Neural cell (in vitro differentiated cells): ENCODE results near the gene MINK1. TPM values are rescaled to one million over a fixed set of nuclear protein-coding genes. Genes with fewer than 3 reads are reported as not detected.

ENCODE experiments used
- H2AFZ ChIP-seq: fragments of 200-600, 300-800 bp; sonication (generic), shearing (Covaris generic); 2 replicates; pipeline ENCODE4 v1.6.0; 2014; ENCODE audit warnings: low read depth, mild to moderate bottlenecking, antibody characterized with exemption, low read length, moderate library complexity
- H3F3A ChIP-seq: fragments of 200-600 bp; shearing (Covaris generic); 2 replicates; pipeline ENCODE4 v1.6.1; 2016; ENCODE audit warnings: mild to moderate bottlenecking, moderate library complexity, mixed read lengths, antibody characterized with exemption, low read length; ENCODE audit not compliant: insufficient read depth, poor library complexity, severe bottlenecking
- H3K27ac ChIP-seq: fragments of 200-600, 300-800 bp; sonication (generic), shearing (Covaris generic); 2 replicates; pipeline ENCODE4 v1.5.1; 2014; ENCODE audit warnings: mild to moderate bottlenecking, low read length, moderate library complexity
- H3K27me3 ChIP-seq: fragments of 300-800, 200-600 bp; sonication (generic), shearing (Covaris generic); 2 replicates; pipeline ENCODE4 v1.6.0; 2014; ENCODE audit warnings: mild to moderate bottlenecking, low read depth, low read length, moderate library complexity; ENCODE audit not compliant: insufficient read depth
- H3K36me3 ChIP-seq: fragments of 300-800, 200-600 bp; sonication (generic), shearing (Covaris generic); 2 replicates; pipeline ENCODE4 v1.5.1; 2014; ENCODE audit warnings: mild to moderate bottlenecking, antibody characterized with exemption, low read length, moderate library complexity; ENCODE audit not compliant: insufficient read depth
- H3K4me2 ChIP-seq: fragments of 300-800, 200-600 bp; sonication (generic), shearing (Covaris generic); 2 replicates; pipeline ENCODE4 v1.6.0; 2014; ENCODE audit warnings: mild to moderate bottlenecking, low read length
- H3K4me3 ChIP-seq: fragments of 300-800, 200-600 bp; sonication (generic), shearing (Covaris generic); 2 replicates; pipeline ENCODE4 v1.5.1; 2014; ENCODE audit warnings: mild to moderate bottlenecking, low read length, moderate library complexity
- H3K79me2 ChIP-seq: fragments of 200-600 bp; shearing (Covaris generic); replicated peaks from 2 replicates; pipeline ENCODE4 v1.6.0; 2014; ENCODE audit warnings: mild to moderate bottlenecking, low read length, moderate library complexity; ENCODE audit not compliant: insufficient read depth
- H3K9ac ChIP-seq: fragments of 300-800, 200-600 bp; sonication (generic), shearing (Covaris generic); 2 replicates; pipeline ENCODE4 v1.6.1; 2016; ENCODE audit warnings: mild to moderate bottlenecking, low read length, mixed read lengths
- H3K9me2 ChIP-seq: fragments of 200-600 bp; shearing (Covaris generic); 2 replicates; pipeline ENCODE4 v1.6.1; 2016; ENCODE audit warnings: mild to moderate bottlenecking, low read length, mixed read lengths; ENCODE audit not compliant: insufficient read depth
- H3K9me3 ChIP-seq: fragments of 200-600, 300-800 bp; sonication (generic), shearing (Covaris generic); 2 replicates; pipeline ENCODE4 v1.6.1; 2016; ENCODE audit warnings: mild to moderate bottlenecking, mixed run types, low read length, moderate library complexity, mixed read lengths
- H4K20me1 ChIP-seq: fragments of 200-600 bp; shearing (Covaris generic); 2 replicates; pipeline ENCODE4 v1.6.1; 2016; ENCODE audit warnings: mild to moderate bottlenecking, mixed run types; ENCODE audit not compliant: insufficient read depth
- EP300 ChIP-seq: fragments of 450-650 bp; conservative IDR thresholded peaks from 2 replicates; pipeline ENCODE4 v1.6.1; 2014; ENCODE audit warnings: antibody characterized with exemption, mild to moderate bottlenecking, moderate library complexity; ENCODE audit not compliant: poor library complexity, severe bottlenecking
- EZH2 ChIP-seq: fragments of 200-600, 300-800 bp; shearing (Covaris generic), sonication (generic); IDR thresholded peaks from 2 replicates; pipeline ENCODE4 v1.6.1; 2014; ENCODE audit warnings: antibody characterized with exemption, low read length, borderline replicate concordance, mild to moderate bottlenecking; ENCODE audit not compliant: insufficient read depth, poor library complexity, severe bottlenecking
- MXI1 ChIP-seq: fragments of 450-650 bp; conservative IDR thresholded peaks from 2 replicates; pipeline ENCODE4 v1.6.1; 2014; ENCODE audit warnings: antibody characterized with exemption, mild to moderate bottlenecking; ENCODE audit not compliant: poor library complexity, severe bottlenecking
- POLR2AphosphoS5 ChIP-seq: IDR thresholded peaks from 2 replicates; pipeline ENCODE4 v1.6.1; 2012
- RAD21 ChIP-seq: fragments of 450-650 bp; conservative IDR thresholded peaks from 2 replicates; pipeline ENCODE4 v1.6.1; 2014; ENCODE audit warnings: antibody characterized with exemption, mild to moderate bottlenecking, moderate library complexity
- SMC3 ChIP-seq: fragments of 450-650 bp; conservative IDR thresholded peaks from 2 replicates; pipeline ENCODE4 v1.6.1; 2014; ENCODE audit warnings: antibody characterized with exemption, mild to moderate bottlenecking, moderate library complexity; ENCODE audit not compliant: poor library complexity
- TAF1 ChIP-seq: IDR thresholded peaks from 2 replicates; pipeline ENCODE4 v1.6.1; 2012; ENCODE audit warnings: low read depth
- polyA plus RNA-seq: library from polyadenylated mRNA; depleted of rRNA; stranded (reverse); fragments of >200 nt; gene quantifications from 2 replicates; pipeline ENCODE4 v1.2.3, GENCODE V29; 2014
- TF ChIP-seq, protein P1 (sequence below): fragments of 450-650 bp; IDR thresholded peaks from 2 replicates; pipeline ENCODE4 v1.5.1; 2014; ENCODE audit warnings: antibody characterized with exemption, mild to moderate bottlenecking, moderate library complexity; ENCODE audit not compliant: poor library complexity, severe bottlenecking
- TF ChIP-seq, protein P2 (sequence below): IDR thresholded peaks from 2 replicates; pipeline ENCODE4 v1.6.1; 2012; ENCODE audit warnings: borderline replicate concordance

MINK1 gene
- polyA plus RNA-seq, 1 donor from 2014 or later, result 38.1 TPM

DNA sequence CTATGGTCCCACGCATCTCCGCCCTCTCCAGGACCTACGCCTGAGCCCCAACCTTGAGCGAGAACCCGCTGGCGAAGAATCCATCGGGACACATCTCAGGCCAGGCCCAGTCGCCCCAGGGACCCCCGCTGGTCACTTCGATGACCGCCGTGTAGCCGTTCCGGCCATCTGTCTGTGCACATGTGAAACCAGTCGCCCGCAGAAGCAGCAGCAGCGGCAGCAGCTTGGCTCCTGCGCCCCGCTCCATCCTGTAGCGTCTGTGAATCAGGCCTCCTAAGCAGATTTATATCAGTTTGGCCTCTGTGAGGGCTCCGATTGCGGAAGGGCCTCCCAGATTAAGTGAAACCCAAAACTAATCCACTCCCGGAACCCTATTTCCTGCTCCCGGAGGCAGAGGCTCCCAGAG is 47.0 kb upstream of the MINK1 start, which contains the start of gene VMO1:
TSS of gene VMO1 (minus strand) at position 259 of the 406 bp plus-strand sequence. CDS start at position 247, 12 bp downstream.
- Histone ChIP-seq H2AFZ (no peak within 1 kb of the TSS), H4K20me1 (no peaks in the 10 kb centered on the region), H3K79me2 (no peaks in the 10 kb centered on the region), H3K4me2 (no peak within 1 kb of the TSS), H3K27me3 (no peaks in the 10 kb centered on the region), H3K9me2 (no peaks in the 10 kb centered on the region), H3K36me3 (no peaks in the 10 kb centered on the region), H3F3A (peaks cover 6% of the 10 kb centered on the region), H3K27ac (no peak within 1 kb of the TSS), H3K4me3 (no peak within 1 kb of the TSS), H3K9ac (no peak within 1 kb of the TSS), H3K9me3 (no peaks in the 10 kb centered on the region)
- TF ChIP-seq, protein P1, sequence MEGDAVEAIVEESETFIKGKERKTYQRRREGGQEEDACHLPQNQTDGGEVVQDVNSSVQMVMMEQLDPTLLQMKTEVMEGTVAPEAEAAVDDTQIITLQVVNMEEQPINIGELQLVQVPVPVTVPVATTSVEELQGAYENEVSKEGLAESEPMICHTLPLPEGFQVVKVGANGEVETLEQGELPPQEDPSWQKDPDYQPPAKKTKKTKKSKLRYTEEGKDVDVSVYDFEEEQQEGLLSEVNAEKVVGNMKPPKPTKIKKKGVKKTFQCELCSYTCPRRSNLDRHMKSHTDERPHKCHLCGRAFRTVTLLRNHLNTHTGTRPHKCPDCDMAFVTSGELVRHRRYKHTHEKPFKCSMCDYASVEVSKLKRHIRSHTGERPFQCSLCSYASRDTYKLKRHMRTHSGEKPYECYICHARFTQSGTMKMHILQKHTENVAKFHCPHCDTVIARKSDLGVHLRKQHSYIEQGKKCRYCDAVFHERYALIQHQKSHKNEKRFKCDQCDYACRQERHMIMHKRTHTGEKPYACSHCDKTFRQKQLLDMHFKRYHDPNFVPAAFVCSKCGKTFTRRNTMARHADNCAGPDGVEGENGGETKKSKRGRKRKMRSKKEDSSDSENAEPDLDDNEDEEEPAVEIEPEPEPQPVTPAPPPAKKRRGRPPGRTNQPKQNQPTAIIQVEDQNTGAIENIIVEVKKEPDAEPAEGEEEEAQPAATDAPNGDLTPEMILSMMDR, result no peak
- TF ChIP-seq, protein P2, sequence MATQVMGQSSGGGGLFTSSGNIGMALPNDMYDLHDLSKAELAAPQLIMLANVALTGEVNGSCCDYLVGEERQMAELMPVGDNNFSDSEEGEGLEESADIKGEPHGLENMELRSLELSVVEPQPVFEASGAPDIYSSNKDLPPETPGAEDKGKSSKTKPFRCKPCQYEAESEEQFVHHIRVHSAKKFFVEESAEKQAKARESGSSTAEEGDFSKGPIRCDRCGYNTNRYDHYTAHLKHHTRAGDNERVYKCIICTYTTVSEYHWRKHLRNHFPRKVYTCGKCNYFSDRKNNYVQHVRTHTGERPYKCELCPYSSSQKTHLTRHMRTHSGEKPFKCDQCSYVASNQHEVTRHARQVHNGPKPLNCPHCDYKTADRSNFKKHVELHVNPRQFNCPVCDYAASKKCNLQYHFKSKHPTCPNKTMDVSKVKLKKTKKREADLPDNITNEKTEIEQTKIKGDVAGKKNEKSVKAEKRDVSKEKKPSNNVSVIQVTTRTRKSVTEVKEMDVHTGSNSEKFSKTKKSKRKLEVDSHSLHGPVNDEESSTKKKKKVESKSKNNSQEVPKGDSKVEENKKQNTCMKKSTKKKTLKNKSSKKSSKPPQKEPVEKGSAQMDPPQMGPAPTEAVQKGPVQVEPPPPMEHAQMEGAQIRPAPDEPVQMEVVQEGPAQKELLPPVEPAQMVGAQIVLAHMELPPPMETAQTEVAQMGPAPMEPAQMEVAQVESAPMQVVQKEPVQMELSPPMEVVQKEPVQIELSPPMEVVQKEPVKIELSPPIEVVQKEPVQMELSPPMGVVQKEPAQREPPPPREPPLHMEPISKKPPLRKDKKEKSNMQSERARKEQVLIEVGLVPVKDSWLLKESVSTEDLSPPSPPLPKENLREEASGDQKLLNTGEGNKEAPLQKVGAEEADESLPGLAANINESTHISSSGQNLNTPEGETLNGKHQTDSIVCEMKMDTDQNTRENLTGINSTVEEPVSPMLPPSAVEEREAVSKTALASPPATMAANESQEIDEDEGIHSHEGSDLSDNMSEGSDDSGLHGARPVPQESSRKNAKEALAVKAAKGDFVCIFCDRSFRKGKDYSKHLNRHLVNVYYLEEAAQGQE, result no peak
- TF ChIP-seq EP300 (no peak), SMC3 (no peak), TAF1 (no peak), POLR2AphosphoS5 (no peak), RAD21 (no peak), EZH2 (no peak), MXI1 (no peak)

DNA sequence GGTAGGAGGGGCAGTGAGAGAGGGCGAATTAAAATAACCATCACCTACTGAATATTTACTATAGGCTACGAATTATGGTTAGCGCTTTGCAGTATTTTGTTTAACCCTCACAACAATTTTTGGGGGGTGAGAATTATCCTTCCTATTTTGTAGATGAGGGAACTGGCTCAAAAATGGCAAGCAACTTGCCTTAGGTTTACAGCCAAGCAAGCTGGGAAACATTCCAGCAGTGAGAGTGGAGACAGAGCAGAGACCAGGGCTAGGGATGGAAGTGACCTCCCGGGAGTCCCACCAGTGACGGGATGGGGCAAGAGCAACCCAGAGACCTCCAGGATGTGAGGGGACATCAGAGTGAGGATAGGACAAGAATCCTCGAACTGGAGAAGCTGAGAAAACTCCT is 46.6 kb upstream of the MINK1 start:
- Histone ChIP-seq H3K9ac (no peak overlapping the region), H3K79me2 (no peaks in the 10 kb centered on the region), H3F3A (peaks cover 9% of the 10 kb centered on the region), H3K27ac (no peak overlapping the region), H3K4me3 (no peak overlapping the region), H4K20me1 (no peaks in the 10 kb centered on the region), H3K9me2 (no peaks in the 10 kb centered on the region), H3K27me3 (no peaks in the 10 kb centered on the region), H3K36me3 (no peaks in the 10 kb centered on the region), H3K4me2 (no peak overlapping the region), H2AFZ (no peak overlapping the region), H3K9me3 (no peaks in the 10 kb centered on the region)
- TF ChIP-seq SMC3 (no peak), EZH2 (no peak), RAD21 (no peak), MXI1 (no peak), EP300 (no peak), TAF1 (no peak), POLR2AphosphoS5 (no peak)
- TF ChIP-seq, protein P2, result no peak
- TF ChIP-seq, protein P1, result no peak
